Activated CD8-positive, alpha-beta T cell treated with anti-CD3 and anti-CD28 coated beads, Interleukin-2, amount 10 ng/mL, durations not matched to agents 7 days and 5 days (primary cell): ENCODE data around the gene ECSIT. TPM values are rescaled to one million over a fixed set of nuclear protein-coding genes. Genes with fewer than 3 reads are reported as not detected.

ENCODE experiments used
- ATAC-seq: fragments of 150-1000 bp; cut with Tn5 transposase; one replicate; pipeline ENCODE4 v1.10.0; 2021; ENCODE audit warnings: moderate library complexity
- CTCF ChIA-PET: fragments of 350-600 bp; sonication (Branson Sonifier 250); formaldehyde crosslinking; loops from one replicate; lab custom pipeline; 2021; ENCODE audit warnings: antibody characterized with exemption; lab: Charles Lee
- POLR2A ChIA-PET: fragments of 350-600 bp; sonication (Branson Sonifier 250); formaldehyde crosslinking; loops from one replicate; lab custom pipeline; 2021; ENCODE audit warnings: antibody characterized with exemption; lab: Charles Lee
- DNase-seq: peaks from one replicate; pipeline ENCODE4 v3.0.0-alpha.2; 2020
- H3K27ac Mint-ChIP-seq: one replicate; pipeline ENCODE4 v1.8.0; 2021; ENCODE audit warnings: mild to moderate bottlenecking, mixed read lengths
- H3K27me3 Mint-ChIP-seq: one replicate; pipeline ENCODE4 v1.8.0; 2021; ENCODE audit warnings: low read depth, mixed read lengths
- H3K36me3 Mint-ChIP-seq: one replicate; pipeline ENCODE4 v1.8.0; 2021; ENCODE audit warnings: low read depth, mixed read lengths
- H3K4me1 Mint-ChIP-seq: one replicate; pipeline ENCODE4 v1.8.0; 2021; ENCODE audit warnings: low read depth, mixed read lengths
- H3K4me3 Mint-ChIP-seq: one replicate; pipeline ENCODE4 v1.8.0; 2021; ENCODE audit warnings: mild to moderate bottlenecking, mixed read lengths
- H3K9me3 Mint-ChIP-seq: one replicate; pipeline ENCODE4 v1.8.0; 2022; ENCODE audit warnings: mixed read lengths; ENCODE audit not compliant: insufficient read depth
- total RNA-seq, 2 experiments: library from RNA; stranded (reverse); gene quantifications; one replicate each; pipeline ENCODE4 v1.2.3, GENCODE V29; 2021

ECSIT gene
- total RNA-seq, 2 experiments from 2014 or later: 28.9 to 31.6 TPM

DNA sequence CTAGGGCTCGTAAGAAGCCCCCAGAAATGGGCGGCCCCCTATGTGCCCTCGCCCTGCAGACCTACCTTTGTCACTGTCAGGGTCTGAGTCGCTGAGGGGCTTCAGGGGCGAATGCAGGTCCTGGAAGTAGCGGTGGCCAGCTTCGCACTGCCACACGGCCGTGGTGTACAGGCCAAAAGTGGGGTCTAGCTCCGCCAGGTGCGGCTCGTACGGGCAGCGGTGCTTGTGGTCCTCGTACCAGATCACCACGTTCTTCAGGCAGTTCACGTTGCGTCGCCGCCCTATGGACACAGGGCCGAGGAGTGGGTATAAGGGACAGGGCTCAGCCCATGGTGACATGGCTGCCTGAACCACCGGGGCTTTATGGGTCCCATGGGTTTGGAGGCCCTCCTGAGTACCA is 33.0 kb downstream of the ECSIT start:
- ChIA-PET POLR2A (no interaction called here), CTCF (interaction anchor here (2.5 kb wide), 1 partner anchor 13 kb away, joined by 7 read pairs; no protein-coding TSS in a partner anchor)
- Mint-ChIP-seq H3K9me3 (no peaks in the 10 kb centered on the region), H3K4me1 (peaks cover 4% of the 10 kb centered on the region), H3K36me3 (peaks cover 14% of the 10 kb centered on the region), H3K4me3 (no peak overlapping the region), H3K27ac (no peak overlapping the region), H3K27me3 (no peaks in the 10 kb centered on the region)
- DNase-seq: no peak
- ATAC-seq: no peak

DNA sequence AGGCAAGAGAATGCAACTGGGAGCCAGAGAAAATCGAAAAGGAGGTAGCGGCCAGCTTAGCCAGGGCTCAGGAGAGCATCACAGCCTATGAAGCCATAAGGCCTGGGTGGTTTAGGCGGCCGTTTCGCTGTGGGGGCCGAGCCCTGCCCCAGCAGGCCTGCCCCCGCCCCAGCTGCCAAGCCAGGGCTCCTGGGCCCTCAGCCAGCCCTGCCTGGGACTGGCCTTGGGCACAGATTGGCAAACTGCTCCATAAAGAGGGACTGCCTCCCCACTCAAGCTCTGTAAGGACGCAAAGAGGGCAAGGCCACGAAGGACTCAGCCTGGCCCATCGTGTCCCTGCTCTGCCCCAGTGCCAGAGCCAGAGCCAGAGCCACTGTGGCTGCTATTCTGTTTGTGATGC is 33.5 kb downstream of the ECSIT start:
- POLR2A ChIA-PET: no interaction called here

DNA sequence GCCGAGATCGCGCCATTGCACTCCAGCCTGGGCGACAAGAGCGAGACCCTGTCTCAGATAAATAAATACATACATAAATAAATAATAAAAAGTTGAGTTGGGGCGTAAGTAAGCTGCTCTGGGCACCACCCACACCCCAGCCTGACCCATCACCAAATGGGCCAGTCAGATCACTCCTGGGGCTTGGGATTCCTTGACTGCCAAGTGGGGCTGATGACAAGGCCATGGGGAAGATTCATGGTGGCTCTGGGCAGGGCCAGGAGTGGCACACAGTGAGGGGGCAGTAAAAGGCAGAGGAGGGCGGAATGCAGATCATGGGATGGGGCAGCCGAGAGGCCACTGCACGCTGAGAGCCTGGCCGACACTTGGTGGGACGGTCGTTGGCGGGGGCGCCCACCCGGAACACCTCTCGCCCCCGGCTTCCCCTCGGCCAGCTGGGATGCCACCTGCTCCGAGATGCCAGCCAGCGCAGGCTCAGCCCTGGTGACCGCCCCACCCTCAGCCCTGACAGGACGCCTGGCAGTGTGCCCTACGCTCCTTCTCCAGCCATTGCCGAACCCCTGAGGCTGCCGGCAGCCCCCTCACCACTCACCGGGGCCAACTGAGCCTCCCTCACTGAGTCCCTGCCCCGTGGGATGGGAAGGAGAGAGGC is 34.2 kb downstream of the ECSIT start:
- POLR2A ChIA-PET: no interaction called here

More for the DNA sequence above, 33.5 kb downstream of the ECSIT start:
- Mint-ChIP-seq H3K27ac (no peak overlapping the region), H3K36me3 (peaks cover 12% of the 10 kb centered on the region), H3K27me3 (no peaks in the 10 kb centered on the region), H3K4me3 (no peak overlapping the region), H3K4me1 (peaks cover 4% of the 10 kb centered on the region), H3K9me3 (no peaks in the 10 kb centered on the region)
- ATAC-seq: no peak
- CTCF ChIA-PET: interaction anchor here (1.4 kb wide), 1 partner anchor 13 kb away, joined by 6 read pairs; no protein-coding TSS in a partner anchor
- DNase-seq: no peak

GRCh38 chr19:11489378-11489777 is 39.6 kb downstream of the ECSIT start:
- CTCF ChIA-PET: no interaction called here
- peaks cover 11% of the 10 kb centered on the region for H3K36me3 Mint-ChIP-seq
- H3K27me3 Mint-ChIP-seq: no peaks in the 10 kb centered on the region
- no peak overlapping the region for H3K4me3 Mint-ChIP-seq
- POLR2A ChIA-PET: interaction anchor here (0.6 kb wide), 1 partner anchor 32 kb away, joined by 3 read pairs; no protein-coding TSS in a partner anchor
- ATAC-seq (no peak), DNase-seq (no peak)
- H3K9me3 Mint-ChIP-seq: no peaks in the 10 kb centered on the region
- H3K4me1 Mint-ChIP-seq: no peaks in the 10 kb centered on the region
- no peak overlapping the region for H3K27ac Mint-ChIP-seq

More for the DNA sequence above, 34.2 kb downstream of the ECSIT start:
- Mint-ChIP-seq H3K4me1 (no peaks in the 10 kb centered on the region), H3K9me3 (no peaks in the 10 kb centered on the region), H3K4me3 (no peak overlapping the region), H3K27ac (no peak overlapping the region), H3K27me3 (no peaks in the 10 kb centered on the region), H3K36me3 (peaks cover 14% of the 10 kb centered on the region)
- DNase-seq: no peak
- ATAC-seq: no peak
- CTCF ChIA-PET: interaction anchor here (1.4 kb wide), 1 partner anchor 12 kb away, joined by 6 read pairs; no protein-coding TSS in a partner anchor

DNA sequence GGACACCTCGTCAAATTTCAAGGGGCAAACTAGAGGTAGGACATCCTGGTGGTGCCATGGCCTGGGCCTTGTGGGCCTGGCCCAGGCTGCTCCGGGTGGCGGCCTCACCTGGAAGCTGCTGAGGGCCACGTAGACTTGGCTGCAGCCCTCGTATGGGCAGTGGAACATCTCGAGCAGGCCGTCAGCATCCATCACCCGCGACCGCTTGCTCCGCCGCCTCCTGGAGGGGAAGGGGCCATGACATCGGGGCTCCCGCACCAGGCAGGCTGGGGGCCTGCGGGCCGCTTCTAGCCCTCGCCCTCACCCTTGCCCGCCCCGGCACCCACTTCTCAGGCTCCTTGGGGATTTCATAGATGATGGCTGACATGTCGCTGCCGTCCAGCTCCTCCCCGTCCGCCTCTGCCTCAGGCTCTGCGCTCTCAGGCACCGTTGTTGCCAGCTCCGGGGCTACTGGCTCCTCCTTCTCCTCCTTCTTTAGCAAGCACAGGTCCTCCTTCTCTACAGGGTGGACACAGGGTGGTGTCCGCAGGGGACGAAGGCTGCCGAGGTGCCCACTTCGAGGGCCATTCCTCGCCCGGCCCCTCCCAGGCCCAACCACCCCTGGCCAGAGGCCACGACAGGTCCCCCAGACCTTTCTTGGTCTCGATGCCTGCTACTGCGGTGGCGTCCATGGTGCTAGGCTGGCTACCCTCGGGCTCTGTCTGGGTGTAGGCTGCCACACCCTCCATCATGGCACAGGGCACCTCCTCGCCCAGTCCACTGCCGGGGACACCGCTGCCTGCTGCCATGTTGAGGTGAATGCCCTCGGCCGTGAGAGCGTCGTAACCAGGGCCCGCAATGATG is 42.1 kb downstream of the ECSIT start:
- ATAC-seq (no peak), DNase-seq (no peak)
- ChIA-PET POLR2A (no interaction called here), CTCF (no interaction called here)
- Mint-ChIP-seq H3K4me3 (no peak overlapping the region), H3K36me3 (peaks cover 11% of the 10 kb centered on the region), H3K27ac (no peak overlapping the region), H3K4me1 (peaks cover 16% of the 10 kb centered on the region), H3K27me3 (peaks cover 1% of the 10 kb centered on the region), H3K9me3 (no peaks in the 10 kb centered on the region)

DNA sequence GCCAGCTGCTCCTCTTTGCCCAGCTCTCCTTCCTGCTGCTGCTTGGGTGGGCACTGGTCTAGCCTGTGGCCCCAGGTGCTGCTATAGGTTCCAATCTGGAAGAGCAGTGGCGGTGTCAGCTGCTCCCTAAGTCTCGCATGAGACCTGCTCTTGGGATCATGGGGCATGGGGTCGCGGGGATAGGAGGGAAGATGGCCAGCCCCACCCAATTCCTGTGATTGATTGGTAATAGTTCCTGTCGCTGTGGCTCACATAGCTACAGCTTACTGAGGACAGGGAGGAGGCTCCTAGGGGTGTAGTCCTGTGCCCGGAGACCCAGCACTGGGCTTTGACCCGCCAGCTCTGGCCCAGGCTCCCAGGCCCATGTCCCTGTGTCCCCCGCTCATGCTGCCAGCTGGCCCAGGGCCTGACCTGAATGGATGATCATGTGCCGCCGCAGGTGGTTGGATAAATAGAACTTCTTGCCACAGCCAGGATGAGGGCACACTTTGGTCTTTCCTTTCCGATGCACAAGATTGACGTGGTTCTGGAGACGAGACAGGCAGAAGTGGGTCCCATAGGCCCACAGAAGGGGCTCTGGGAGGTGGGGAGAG is 43.6 kb downstream of the ECSIT start:
- H3K9me3 Mint-ChIP-seq: no peaks in the 10 kb centered on the region
- POLR2A ChIA-PET: interaction anchor here (0.6 to 1.3 kb wide), 3 partner anchors 16 to 110 kb away, joined by 3 to 5 read pairs (median 3); no protein-coding TSS in a partner anchor
- peaks cover 23% of the 10 kb centered on the region for H3K4me1 Mint-ChIP-seq
- ATAC-seq: no peak
- H3K4me3 Mint-ChIP-seq: no peak overlapping the region
- H3K27ac Mint-ChIP-seq: no peak overlapping the region
- DNase-seq: no peak
- H3K27me3 Mint-ChIP-seq: peaks cover 9% of the 10 kb centered on the region
- CTCF ChIA-PET: interaction anchor here (0.6 to 1.7 kb wide), 3 partner anchors 51 to 691 kb away, joined by 4 read pairs; no protein-coding TSS in a partner anchor
- peaks cover 11% of the 10 kb centered on the region for H3K36me3 Mint-ChIP-seq

- no peaks in the 10 kb centered on the region for H3K9me3 Mint-ChIP-seq
- POLR2A ChIA-PET: no interaction called here
- H3K4me3 Mint-ChIP-seq: no peak overlapping the region
- CTCF ChIA-PET: interaction anchor here (0.6 to 2.4 kb wide), 25 partner anchors 10 to 344 kb away, joined by 3 to 36 read pairs (median 5); partner anchors contain the start of genes PRKCSH, RAB3D, SPC24 and SWSAP1
- DNase-seq (no peak), ATAC-seq (no peak)
- H3K27ac Mint-ChIP-seq: no peak overlapping the region
- peaks cover 28% of the 10 kb centered on the region for H3K4me1 Mint-ChIP-seq
- peaks cover 17% of the 10 kb centered on the region for H3K27me3 Mint-ChIP-seq
- peaks cover 6% of the 10 kb centered on the region for H3K36me3 Mint-ChIP-seq
These were observed 45.4 kb downstream of the ECSIT start for GRCh38 chr19:11483366-11484111.

- peak overlapping the region; percentile 72 for H3K27ac Mint-ChIP-seq
- H3K4me3 Mint-ChIP-seq: peak overlapping the region; percentile 70
- H3K27me3 Mint-ChIP-seq: peaks cover 27% of the 10 kb centered on the region
- peaks cover 28% of the 10 kb centered on the region for H3K4me1 Mint-ChIP-seq
- ChIA-PET POLR2A (interaction anchor here (1.1 to 1.6 kb wide), 2 partner anchors 101 to 107 kb away, joined by 4 to 7 read pairs; no protein-coding TSS in a partner anchor), CTCF (interaction anchor here (0.6 to 2.4 kb wide), 35 partner anchors 9 to 447 kb away, joined by 3 to 36 read pairs (median 4); partner anchors contain the start of genes CCDC159, PRKCSH, RAB3D and SPC24)
- ATAC-seq (peak; percentile 80), DNase-seq (peak; percentile 91)
- peaks cover 6% of the 10 kb centered on the region for H3K36me3 Mint-ChIP-seq
- H3K9me3 Mint-ChIP-seq: no peaks in the 10 kb centered on the region
These were observed 46.4 kb downstream of the ECSIT start for GRCh38 chr19:11482384-11483050.

GRCh38 chr19:11481534-11482383 is 47.2 kb downstream of the ECSIT start:
- Mint-ChIP-seq H3K4me3 (peak overlapping the region; percentile 70), H3K36me3 (peaks cover 6% of the 10 kb centered on the region), H3K4me1 (peaks cover 28% of the 10 kb centered on the region), H3K9me3 (no peaks in the 10 kb centered on the region), H3K27ac (no peak overlapping the region), H3K27me3 (peaks cover 34% of the 10 kb centered on the region)
- POLR2A ChIA-PET: interaction anchor here (1.1 to 1.6 kb wide), 2 partner anchors 101 to 106 kb away, joined by 4 to 7 read pairs; no protein-coding TSS in a partner anchor
- CTCF ChIA-PET: interaction anchor here (0.7 to 2.4 kb wide), 28 partner anchors 8 to 446 kb away, joined by 3 to 36 read pairs (median 4); partner anchors contain the start of genes CCDC159, PRKCSH, RAB3D and SPC24
- DNase-seq: peak; percentile 84
- ATAC-seq: peak; percentile 83
